Activated gamma-delta T cell treated with anti-CD3 and anti-CD28 coated beads, Interleukin-2, amount 50 U/mL, for 16 hours (primary cell): ENCODE measurements around the gene COPRS.

ENCODE experiments used
- DNase-seq: peaks from one replicate; pipeline ENCODE4 v3.0.0-alpha.2; 2020; ENCODE audit warnings: low read depth

The COPRS gene, protein sequence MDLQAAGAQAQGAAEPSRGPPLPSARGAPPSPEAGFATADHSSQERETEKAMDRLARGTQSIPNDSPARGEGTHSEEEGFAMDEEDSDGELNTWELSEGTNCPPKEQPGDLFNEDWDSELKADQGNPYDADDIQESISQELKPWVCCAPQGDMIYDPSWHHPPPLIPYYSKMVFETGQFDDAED

DNA sequence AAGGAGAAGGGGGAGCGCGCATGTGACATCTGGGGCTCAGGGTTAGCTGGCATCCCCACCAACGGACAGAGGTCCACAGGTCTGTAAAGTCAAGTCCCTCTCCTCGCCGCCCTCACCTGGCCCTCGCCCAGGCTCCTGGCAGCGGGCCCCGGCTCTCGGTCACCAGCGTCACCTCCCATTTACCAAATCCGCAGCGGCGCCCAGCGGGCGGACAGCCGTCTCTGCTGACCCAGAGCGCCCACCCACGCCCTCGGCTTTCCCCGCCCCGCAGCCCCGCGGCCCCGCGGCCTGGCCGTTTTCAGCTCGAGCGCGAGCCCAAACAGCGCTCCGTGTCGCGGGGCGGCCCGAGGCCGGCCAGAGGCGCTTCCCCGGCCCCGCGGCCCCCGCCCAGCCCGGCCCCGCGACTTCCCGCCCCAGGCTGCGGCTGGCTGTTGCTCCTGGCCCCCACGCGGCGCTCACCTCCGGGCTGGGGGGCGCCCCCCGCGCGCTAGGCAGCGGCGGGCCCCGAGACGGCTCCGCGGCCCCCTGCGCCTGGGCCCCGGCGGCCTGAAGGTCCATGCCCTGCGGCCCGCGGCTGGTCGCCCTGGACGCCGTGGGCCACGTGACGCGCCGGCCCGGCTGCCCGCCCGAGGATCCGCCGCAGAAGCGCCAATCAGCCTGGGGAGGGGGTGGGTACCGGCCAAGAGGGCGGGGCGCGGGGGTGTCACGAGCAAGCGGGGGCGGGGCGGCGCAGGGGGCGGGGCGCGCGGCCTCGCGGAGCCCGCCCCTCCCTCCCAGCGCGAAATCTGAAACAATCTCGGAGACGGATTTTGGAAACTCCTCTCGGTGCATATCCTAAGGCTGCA, at the start of gene COPRS:
TSS of gene COPRS (minus strand) at position 603 of the 845 bp plus-strand sequence. CDS start at position 558, 45 bp downstream.
- peak; percentile 71 for DNase-seq

DNA sequence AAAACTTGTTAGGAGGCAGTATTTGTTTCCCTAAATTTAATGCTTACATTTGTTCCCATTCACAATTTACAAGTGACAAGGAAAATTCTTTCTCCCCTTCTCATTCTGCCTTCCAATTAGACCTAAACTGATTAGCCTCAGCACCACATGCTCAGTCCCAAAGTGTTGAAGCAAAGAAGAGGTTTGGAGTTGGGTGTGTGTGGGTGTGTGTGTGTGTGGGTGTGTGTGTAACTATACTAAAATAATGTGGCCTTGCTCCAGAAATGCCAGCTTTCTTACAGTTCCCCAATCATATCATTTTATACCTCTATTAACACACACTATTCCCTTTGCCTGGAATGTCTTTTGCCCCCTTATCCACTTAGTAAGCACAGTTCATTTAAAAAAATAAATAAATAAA, 49.3 kb upstream of the COPRS start:
- DNase-seq: no peak

DNA sequence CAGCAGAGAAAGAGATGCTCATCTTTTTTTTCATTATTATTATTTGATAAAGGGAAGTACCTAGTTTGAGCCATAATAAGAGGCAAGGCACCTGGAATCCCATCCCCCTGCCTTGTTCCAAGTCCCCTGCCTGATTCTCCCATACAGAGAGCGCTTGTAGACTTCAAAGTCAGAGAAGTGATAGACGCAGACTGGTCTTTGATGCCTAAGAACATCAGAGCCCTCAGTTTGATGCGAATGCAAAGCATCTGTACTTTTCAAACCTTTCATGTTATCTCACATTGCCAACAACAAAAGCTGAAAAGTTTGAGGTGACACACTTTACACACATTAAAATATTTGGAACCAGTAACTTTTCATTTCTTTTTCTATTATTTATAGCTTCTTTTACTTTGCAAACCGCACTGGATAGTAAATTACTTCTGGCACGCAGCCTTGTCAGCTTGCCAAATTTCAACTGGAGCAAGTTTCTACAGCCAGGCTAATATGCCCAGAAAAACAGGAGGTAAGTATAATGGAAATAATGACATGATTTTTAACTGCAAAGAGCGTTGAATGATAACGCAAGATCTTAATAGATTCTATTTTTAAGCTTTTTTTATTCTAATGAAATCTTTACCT, 48.4 kb upstream of the COPRS start:
- DNase-seq: no peak

DNA sequence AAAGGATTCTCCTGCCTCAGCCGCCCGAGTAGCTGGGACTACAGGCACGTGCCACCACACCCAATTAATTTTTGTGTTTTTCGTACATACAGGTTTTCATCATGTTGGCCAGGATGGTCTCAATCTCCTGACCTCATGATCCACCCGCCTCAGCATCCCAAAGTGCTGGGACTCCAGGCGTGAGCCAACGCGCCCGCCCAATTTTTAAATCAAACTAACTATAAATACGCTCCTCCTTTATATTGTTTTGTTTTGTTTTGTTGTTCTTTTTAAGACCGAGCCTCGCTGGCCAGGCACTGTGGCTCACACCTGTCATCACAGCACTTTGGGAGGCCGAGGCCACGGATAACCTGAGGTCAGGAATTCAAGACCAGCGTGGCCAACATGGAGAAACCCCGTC, 44.4 kb upstream of the COPRS start:
- DNase-seq: no peak

DNA sequence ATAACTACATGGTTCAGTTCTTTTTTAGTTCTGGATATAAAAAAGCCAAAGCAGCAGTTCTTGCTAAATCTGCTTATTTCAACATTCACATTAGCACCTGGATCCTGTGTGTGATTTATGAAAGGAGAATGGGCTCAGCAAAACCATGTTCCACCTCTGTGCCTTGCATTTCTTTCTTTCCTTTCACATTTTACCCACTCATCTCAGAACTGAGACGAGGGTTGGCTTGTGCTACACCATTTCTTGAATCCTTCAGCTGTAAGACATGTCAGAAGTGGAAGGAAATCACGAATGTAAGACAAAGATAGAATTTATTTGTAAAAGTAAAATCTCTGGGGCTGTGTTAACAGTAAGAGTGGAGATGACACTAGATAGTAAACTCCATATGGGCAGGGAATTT, 43.6 kb upstream of the COPRS start:
- no peak for DNase-seq

DNA sequence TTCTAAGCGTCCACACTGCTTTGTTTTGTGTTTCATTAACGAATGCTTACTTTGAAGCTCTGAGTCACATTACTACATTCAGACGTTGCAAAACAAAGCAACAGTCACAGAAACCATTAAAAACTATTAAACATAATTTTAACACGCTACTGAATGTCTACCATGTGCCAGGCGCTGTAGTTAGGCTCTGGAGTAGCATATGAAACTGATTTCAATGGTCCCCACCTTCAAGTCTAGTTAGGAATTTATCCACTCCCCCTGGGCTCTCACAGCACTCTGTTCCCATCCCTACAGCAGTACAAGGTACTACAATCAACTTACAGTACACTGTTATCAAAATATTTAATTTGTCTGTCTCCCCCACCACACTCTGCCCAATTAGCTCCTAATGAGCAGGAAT, 41.8 kb upstream of the COPRS start:
- DNase-seq: no peak

DNA sequence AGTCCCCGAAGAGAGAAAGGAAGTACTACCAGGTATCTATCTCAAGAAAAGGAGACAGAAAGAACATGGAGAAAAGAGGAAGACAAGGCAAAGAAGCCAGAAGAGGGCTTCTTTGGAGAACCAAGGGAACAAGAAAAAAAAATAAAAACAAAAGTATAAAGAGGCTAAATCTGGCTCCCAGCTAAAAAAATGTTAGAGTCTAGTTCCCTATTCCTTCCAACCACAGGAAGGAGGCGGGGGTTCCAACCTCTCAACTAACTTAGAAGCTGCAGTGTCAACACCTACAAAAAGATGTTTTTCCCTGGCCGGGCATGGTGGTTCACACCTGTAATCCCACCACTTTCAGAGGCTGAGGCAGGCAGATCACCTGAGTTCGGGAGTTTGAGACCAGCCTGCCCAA, 29.1 kb upstream of the COPRS start:
- no peak for DNase-seq

DNA sequence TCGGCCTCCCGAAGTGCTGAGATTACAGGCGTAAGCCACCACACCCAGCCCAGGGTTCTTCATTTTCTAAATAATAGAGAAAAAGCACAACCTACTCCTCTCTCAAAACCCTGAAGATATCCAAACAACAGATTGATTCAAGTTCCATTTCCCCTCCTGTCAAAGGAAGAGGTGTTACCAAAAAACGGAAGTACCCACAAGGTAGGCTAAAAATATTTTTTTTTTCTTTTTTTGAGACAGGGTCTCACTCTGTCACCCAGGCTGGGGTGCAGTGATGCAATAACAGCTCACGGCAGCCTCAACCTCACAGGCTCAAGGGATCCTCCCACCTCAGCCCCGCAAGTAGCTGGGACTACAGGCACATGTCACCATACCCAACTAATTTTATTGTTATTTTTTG, 23.5 kb upstream of the COPRS start:
- no peak for DNase-seq

DNA sequence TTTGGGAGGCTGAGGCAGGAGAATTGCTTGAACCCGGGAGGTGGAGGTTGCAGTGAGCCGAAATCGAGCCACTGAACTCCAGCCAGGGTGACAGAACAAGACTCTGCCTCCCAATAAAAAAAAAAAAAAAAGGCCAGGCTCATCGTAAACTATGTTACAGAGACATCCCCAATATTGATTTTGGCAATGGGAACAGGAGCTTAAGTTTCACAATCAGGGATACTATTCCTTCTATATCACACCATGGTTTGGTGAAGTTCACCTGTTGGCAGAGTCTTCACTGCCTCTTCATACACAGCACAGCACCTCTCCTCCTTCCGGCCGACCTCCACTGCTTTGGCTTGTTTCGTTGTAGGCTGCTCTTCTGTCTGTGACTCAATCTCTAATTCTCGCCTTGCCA, 21.3 kb upstream of the COPRS start:
- DNase-seq: no peak

DNA sequence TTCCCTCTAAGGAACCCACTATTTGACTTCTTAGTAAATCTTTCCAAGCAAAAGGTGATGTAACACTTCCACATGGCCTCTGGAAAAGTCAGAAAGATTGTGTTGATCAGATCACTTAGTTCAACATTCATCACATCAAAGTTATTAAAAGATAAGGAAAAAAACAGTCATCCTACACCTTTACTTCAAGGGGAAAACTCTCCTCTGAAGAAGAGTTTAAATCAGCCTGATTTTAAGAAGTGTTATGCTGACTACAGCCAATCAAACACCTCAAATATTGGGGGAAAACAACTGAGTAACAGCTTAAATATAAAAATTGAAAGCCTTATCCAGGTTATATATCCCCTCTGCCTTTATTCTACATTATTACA, 19.6 kb upstream of the COPRS start:
- no peak for DNase-seq

DNA sequence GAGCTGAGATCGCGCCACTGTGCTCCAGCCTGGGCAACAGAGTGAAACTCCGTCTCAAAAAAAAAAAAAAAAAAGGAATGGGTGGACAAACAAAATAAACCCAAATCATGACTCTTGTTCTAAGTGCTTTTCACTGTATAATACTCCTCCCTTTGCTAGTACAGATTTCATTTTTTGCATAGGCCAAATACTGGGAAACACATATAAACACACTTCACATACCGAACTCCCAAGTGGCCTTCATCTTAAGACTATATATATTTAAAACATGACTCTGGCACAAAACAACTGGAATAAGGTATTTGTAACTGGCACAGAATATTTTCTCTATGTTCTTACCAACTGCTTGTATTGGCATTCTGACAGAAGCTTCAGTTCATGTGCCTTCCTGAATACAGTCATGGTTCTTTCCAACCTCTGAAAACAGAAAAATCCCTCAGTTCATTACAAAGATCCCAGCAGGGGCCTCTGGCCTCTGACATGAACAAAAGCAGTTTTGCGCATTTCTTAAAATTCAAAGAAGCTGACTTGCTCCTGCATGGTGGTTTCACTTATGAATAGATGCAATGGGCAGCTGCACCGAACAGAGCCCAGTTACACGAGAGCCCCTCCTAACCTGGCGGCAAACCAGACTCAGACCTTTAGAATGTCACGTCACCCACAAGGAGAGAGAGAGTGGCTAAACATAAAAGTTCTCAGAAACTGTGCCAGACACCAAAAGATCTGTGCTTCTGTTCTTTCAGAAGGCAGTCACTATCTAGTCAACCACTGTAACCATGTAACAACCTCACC, 19.1 kb upstream of the COPRS start:
- DNase-seq: peak; percentile 4

DNA sequence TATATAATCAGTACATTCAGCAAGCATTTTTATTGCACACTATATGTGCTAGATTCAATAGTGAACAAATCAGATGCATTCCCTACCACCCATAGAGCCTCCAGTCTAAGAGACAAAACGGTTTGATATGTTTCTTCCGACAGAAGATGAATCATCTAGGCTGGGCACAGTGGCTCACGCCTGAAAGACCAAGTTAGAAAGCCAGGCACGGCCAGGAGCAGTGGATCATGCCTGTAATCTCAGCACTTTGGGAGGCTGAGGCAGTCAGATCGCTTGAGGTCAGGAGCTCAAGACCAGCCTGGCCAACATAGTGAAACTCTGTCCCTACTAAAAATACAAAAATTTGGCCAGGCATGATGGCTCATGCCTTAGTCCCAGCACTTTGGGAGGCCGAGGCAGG, 18.3 kb upstream of the COPRS start:
- no peak for DNase-seq

DNA sequence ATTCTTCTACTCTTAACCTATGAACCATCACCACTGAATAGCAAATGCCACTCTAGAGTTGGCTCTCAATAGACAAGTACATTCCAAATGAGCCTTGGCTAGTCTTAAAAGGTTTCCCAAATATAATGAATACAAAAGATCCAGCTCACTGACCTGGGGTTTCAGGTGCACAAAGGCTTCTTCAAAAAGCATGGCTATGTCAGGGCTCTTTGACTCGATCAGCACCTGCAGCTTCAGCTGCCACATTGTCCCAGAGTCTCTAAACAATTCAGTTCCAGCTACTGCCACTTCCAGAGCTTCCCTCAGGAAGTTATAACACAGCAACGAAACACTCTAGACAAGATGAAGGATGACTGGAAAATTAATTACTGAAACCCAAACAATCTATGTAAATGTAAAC, 16.0 kb upstream of the COPRS start:
- DNase-seq: no peak

DNA sequence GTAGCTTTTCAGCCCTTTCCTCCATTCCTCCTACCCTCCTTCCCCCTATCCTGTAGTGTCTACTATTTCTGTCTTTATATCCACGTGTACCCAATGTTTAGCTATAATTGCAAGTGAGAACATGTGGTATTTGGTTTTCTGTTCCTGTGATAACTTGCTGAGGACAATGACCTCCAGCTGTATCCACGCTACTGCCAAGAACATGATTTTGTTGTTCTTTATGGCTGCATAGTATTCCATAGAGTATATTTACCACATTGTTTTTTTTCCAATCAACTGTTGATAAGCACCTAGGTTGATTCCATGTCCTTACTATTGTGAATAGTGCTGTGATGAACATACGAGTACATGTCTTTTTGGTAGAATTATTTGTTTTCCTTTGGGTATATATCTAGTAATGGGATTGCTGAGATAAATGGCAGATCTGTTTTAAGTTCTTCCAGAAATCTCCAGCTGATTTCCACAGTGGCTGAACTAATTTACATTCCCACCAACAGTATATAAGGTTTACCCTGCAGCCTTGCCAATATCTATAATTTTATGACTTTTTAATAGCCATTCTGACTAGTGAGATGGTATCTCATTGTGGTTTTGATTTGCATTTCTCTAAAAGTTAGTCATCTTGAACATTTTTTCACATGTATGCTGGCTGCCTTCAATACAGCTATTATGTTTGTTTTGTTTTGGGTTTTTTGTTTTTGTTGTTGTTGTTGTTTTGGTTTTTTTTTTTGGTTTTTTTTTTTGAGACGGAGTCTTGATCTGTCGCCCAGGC, 10.9 kb upstream of the COPRS start:
- DNase-seq: no peak

DNA sequence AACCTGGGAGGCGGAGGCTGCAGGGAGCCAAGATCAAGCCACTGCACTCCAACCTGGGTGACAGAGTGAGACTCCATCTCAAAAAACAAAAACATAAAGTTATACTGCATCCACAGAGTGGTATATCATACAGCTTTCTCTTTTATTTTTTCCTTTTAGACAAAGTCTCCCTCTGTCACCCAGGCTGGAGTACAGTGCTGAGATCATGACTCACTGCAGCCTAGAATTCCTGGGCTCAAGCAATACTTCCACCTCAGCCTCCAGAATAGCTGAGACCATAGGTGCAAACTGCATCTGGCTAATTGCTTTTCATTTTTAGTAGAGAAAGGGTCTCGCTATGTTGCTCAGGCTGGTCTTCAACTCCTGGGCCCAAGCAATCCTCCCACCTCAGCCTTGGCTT, 10.0 kb upstream of the COPRS start:
- DNase-seq: no peak

DNA sequence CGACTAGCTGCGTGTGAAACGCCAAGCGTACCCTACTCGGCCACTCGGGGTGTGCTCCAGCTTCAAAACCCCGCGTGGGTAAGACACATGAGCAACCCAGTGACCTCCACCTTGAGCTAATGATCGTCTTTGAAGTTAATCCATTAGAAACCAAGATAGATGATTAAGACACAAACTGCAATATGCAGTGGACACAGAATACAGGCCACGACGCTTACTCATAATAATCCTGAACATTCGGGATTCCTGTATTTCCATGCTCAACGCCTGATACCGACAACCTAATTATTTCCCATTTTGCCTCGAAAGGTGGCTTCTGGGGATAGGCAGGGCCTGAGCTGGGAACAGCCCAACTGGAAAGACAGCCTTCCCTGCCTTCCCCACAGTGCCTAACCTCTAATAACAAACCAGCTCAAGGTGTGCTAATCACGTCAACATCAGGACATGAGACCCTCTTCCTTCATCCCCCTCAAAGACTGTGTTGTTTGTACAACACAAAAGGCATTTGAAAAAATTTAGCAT, 504 bp upstream of the COPRS start:
- no peak for DNase-seq

DNA sequence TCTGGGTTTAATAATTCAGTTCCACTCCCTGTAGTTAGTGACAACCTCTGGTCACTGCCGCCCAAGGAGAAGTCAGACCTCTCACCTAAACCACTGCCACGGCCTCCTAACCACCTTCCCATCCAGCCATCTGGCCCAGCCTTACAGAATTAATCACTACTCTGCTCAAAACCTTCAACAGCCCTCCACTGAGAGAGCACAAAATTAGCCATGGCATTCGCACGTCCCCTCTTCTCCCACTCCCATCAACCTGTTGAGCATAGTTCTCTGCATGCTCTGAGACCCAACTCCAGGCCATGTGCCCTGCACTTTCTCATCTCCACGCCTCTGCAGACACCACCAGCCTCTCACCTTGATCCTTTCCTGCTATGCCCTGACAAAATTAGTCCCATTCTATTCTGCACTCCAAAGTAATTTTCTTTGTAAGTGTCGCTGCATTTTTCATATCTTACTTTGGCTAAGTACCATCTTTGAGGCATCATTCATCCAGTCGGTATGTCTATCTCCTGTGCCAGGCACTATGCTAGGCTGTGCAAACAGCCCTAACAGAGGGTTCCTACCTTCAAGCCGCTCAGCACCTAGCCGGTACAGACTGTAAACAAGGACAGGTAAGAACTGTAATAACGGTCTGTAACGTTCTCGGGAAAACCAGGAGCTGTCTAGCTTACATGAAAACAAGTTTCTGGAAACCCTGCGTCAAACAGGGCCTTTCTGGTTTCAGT, 963 bp downstream of the COPRS start:
- DNase-seq: no peak

DNA sequence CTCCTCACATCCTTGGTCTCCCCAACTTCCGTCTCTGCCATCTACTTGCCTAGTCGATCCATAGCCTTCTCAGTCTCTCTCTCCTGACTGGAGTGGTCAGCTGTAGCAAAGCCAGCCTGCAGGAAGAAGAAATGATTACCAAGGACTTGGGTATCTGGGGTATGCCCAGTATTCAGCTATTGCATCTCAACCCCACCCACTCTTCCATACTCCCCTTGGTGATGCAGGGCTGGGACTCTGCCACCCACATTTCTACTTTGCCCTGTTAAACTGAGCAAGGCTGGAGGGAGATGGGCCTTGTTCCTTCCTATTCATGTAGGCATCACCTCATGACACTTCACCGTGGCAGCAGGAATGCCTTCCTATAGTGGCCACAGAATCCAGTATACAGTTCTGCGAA, 2.3 kb downstream of the COPRS start:
- DNase-seq: no peak

DNA sequence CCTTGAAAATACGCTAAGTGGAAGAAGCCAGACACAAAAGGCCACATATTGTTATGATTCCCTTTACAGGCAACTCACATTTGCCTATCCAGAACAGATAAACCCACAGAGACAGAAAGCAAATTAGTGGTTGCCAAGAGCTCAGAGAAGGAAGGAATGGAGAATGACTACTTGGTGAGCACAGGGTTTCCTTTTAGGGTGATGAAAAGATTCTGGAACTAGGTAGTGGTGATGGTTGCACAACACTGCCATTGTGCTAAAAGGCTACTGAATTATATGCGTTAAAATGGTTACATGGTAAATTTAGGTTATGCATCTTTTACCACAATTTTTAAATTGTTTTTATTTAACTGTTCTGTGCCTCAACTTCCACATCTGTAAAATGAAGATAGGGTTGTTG, 4.4 kb downstream of the COPRS start:
- no peak for DNase-seq

DNA sequence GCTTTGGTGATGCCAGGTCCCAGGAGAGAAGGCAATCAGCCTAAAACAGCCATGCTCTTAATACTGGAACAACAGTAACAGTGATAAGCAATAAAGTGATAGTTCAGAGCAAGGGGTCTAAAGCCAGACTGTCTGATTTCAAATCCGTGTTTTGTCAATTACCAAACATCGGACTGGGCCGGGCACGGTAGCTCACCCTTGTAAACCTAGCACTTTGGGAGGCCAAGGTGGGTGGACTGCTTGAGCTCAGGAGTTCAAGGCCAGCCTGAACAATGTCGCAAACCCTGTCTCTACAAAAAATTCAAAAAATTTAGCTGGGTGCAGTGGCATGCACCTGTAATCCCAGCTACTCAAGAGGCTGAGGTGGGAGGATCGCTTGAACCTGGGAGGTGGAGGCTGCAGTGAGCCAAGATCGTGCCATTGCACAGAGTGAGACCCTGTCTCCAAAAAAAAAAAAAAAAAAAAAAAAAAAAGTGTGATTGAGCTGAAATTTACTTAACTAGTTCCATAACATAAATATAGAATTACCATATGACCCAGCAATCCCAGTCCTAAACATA, 5.1 kb downstream of the COPRS start:
- DNase-seq: no peak

DNA sequence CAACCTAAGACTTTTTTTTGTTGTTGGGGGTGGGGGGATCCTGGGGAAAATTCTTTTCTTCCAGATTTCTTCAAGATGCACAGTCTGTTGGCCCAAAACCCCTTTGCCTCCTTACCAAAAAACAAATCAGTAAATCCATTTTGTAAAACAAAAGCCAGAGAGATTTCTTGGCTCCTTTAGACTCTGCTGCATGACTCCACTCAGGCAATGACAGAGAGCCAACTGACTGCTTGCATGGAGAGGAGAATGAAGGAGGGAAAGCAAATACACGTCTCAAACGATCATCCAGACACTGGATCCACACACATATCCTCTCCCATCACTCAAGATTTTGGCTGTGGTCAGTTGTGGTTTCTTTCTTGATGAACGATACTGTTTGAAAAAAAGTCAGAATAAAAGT, 13.8 kb downstream of the COPRS start:
- no peak for DNase-seq
